Measurements from ENCODE around the gene FA2H. TPM values are rescaled to one million over a fixed set of nuclear protein-coding genes. Genes with fewer than 3 reads are reported as not detected.
"Not testable (repeated sequence)": the region's sequence is repeated elsewhere in the genome, so short reads cannot be mapped to it uniquely, and the experiment has no call there.

Gene FA2H
- total RNA-seq, 1 donor from 2014 or later = not detected

DNA sequence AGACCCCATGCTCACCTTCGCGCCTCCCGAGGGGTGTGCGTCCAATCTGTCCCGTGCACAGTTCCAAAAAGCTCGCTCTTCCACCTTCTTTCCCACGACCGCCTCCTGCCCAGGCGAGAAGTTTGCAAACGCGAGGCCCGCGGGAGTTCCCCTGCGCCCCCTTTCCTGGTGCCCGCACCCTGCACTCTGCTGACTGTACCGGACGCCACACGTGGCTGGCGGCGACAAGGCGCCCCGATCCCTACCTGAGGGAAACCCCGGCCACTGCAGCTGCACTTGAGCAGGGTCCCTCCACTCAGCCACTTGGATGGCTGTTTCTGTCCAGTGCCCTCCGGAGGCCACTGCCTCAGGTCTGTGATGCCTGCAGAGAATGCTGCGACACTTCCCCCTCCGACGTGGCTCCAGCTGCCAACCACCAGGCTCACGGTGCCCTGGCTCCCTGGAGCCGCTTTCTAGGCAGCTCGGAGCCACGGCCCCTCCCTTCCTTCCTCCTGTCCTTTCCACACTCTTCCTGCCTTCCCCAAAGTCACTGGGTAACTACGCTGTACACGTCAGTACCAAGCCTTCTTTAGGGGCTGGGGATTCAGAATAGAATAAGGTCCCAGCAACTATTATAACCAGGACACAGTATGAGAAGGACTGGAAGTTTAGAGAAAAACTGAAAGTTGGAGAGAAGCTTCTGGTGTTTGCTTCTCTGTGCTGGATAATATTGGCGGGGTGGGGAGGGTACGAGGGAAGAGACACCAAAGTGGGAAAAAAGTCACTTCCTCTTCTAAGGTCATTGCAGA is 74.0 kb downstream of the FA2H start, which contains the start of gene MLKL:
TSS of gene MLKL (minus strand) at position 425 of the 788 bp plus-strand sequence. CDS start 5,105 bp downstream, outside the sequence.
- H3K27me3 Mint-ChIP-seq (ENCODE audit: insufficient read depth) = no peaks in the 10 kb centered on the region
- peak within 1 kb of the TSS; percentile 100 for H3K4me3 Mint-ChIP-seq
- H3K36me3 Mint-ChIP-seq (ENCODE audit: low read depth) = peaks cover 19% of the 10 kb centered on the region
- no peaks in the 10 kb centered on the region for H3K9me3 Mint-ChIP-seq
- peaks cover 60% of the 10 kb centered on the region for H3K4me1 Mint-ChIP-seq (ENCODE audit: low read depth)
- H3K27ac Mint-ChIP-seq = peak within 1 kb of the TSS; percentile 99
- peak; percentile 52 for DNase-seq (ENCODE audit: low spot score)
- intact Hi-C loops (cut with micrococcal nuclease) = loop anchor here (1.0 to 10.0 kb wide), 9 partner anchors 9 to 946 kb away; partner anchors contain the start of genes GLG1, KARS1, PSMD7 and RFWD3

DNA sequence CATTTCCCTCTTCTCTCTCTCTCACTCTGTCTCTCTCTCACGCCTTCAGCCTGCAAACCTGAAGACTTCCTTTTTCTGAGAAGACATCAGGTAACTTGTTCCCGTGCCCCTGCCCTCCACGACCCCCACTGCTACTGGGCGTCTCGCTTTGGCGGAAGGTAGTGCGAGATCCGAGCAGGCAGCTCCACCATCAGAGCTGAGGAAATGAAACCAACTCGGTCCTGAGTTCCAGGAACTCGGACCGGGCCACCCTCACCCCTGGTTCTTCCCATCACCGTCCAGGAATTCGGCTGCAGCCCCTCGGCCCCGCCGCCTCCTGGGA is 74.5 kb downstream of the FA2H start:
- H3K27ac Mint-ChIP-seq = peak overlapping the region; percentile 99
- intact Hi-C loops (cut with micrococcal nuclease) = loop anchor here (1.0 to 10.0 kb wide), 9 partner anchors 9 to 947 kb away; partner anchors contain the start of genes GLG1, KARS1, PSMD7 and RFWD3
- H3K36me3 Mint-ChIP-seq (ENCODE audit: low read depth) = peaks cover 24% of the 10 kb centered on the region
- no peaks in the 10 kb centered on the region for H3K9me3 Mint-ChIP-seq
- DNase-seq (ENCODE audit: low spot score) = peak; percentile 10
- H3K4me1 Mint-ChIP-seq (ENCODE audit: low read depth) = peaks cover 65% of the 10 kb centered on the region
- no peaks in the 10 kb centered on the region for H3K27me3 Mint-ChIP-seq (ENCODE audit: insufficient read depth)
- peak overlapping the region; percentile 100 for H3K4me3 Mint-ChIP-seq

DNA sequence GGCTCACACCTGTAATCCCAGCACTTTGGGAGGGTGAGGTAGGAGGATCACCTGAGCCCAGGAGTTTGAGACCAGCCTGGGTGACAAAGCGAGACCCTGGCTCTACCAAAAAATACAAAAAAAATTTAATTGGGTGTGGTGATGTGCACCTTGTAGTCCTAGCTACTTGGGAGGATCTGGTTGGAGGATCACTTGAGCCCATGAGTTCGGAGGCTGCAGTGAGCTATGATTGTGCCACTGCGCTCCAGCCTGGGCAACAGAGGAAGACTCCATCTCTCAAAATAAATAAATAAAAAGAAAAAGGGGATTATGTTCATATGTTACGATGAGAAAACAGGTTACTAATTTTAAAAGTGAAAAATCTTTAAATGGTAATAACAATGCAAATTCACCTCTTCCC is 75.0 kb downstream of the FA2H start:
- Mint-ChIP-seq H3K9me3 (no peaks in the 10 kb centered on the region), H3K36me3 (ENCODE audit: low read depth) (peaks cover 25% of the 10 kb centered on the region), H3K27ac (no peak overlapping the region), H3K27me3 (ENCODE audit: insufficient read depth) (no peaks in the 10 kb centered on the region), H3K4me1 (ENCODE audit: low read depth) (peaks cover 65% of the 10 kb centered on the region), H3K4me3 (peak overlapping the region; percentile 100)
- DNase-seq (ENCODE audit: low spot score) = no peak
- intact Hi-C loops (cut with micrococcal nuclease) = loop anchor here (1.0 to 10.0 kb wide), 10 partner anchors 10 to 947 kb away; partner anchors contain the start of genes GLG1, KARS1, PSMD7 and RFWD3

DNA sequence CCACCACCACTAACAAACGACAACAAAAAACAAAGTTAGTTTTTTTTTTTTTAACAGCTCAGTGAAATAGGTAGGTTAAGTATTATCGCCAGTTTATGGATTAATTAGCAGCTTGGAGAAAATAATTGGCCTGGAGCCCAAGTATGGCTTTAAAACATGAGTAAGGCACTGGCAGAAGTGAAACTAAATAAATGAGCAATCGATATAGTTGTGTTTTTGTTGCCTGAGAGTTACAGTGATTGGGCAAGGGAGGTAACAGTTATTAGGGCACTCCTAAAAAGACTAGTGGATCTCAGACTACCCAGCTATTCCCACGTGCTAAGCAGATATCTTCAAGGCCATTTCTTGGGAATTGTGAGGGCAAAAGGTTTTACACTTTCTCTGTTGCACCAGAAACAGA is 76.4 kb downstream of the FA2H start:
- intact Hi-C loops (cut with micrococcal nuclease) = loop anchor here (5.0 kb wide), 1 partner anchor 331 kb away; no protein-coding TSS in a partner anchor
- H3K9me3 Mint-ChIP-seq = no peaks in the 10 kb centered on the region
- peak overlapping the region; percentile 100 for H3K4me3 Mint-ChIP-seq
- H3K36me3 Mint-ChIP-seq (ENCODE audit: low read depth) = peaks cover 34% of the 10 kb centered on the region
- H3K27me3 Mint-ChIP-seq (ENCODE audit: insufficient read depth) = no peaks in the 10 kb centered on the region
- DNase-seq (ENCODE audit: low spot score) = no peak
- peak overlapping the region; percentile 65 for H3K27ac Mint-ChIP-seq
- peaks cover 65% of the 10 kb centered on the region for H3K4me1 Mint-ChIP-seq (ENCODE audit: low read depth)

DNA sequence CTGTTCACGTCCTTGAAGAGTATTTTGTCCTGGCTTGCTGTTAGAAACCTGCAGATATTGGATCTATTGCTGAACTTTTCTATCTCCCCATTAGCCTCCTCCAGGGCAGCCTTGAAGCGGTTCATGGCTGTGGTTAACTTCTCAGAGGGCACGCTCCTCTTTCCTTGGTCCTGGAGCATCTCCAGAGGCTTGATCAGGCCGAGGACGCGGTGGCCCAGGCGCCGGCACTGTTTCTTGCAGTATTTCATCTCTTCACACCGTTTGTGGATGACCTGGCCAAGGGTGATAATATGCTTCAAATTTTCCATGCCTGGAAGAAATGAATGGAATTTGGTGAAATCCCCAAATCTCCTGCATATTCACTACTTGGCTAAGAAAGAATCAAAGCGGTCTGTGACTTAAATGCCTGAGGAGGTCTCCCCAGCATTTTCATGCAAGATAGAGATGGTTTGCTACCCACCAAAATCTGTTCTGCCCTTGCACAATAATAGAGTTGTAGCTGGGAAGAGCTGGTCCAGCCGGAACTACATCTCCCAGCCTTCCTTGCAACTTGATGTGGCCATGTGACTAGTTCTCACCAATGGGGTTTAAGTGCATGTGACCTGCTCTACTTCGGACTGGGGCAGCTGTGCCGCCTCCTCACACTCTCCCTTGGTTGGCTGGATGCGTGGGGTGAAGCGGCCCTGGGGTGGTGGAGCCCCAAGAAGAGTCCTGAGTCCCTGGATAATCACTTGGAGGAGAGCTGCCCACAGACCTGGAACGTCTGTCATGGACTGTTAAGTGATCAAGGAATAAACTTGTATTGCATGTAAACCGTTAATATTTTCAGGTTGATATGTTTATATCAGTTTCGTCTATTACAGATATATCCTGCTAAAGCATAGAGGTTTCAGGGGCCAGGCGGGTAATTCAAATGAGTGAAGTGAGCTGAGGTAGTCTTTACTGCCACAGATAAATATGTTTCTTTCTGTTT is 78.9 kb downstream of the FA2H start:
- Mint-ChIP-seq H3K4me1 (ENCODE audit: low read depth) (peaks cover 50% of the 10 kb centered on the region), H3K36me3 (ENCODE audit: low read depth) (peaks cover 53% of the 10 kb centered on the region), H3K27ac (peak overlapping the region; percentile 70), H3K27me3 (ENCODE audit: insufficient read depth) (no peaks in the 10 kb centered on the region), H3K4me3 (peak overlapping the region; percentile 84), H3K9me3 (no peaks in the 10 kb centered on the region)
- intact Hi-C loops (cut with micrococcal nuclease) = loop anchor here (1.0 to 5.0 kb wide), 2 partner anchors 28 to 328 kb away; no protein-coding TSS in a partner anchor
- peak; percentile 66 for DNase-seq (ENCODE audit: low spot score)

DNA sequence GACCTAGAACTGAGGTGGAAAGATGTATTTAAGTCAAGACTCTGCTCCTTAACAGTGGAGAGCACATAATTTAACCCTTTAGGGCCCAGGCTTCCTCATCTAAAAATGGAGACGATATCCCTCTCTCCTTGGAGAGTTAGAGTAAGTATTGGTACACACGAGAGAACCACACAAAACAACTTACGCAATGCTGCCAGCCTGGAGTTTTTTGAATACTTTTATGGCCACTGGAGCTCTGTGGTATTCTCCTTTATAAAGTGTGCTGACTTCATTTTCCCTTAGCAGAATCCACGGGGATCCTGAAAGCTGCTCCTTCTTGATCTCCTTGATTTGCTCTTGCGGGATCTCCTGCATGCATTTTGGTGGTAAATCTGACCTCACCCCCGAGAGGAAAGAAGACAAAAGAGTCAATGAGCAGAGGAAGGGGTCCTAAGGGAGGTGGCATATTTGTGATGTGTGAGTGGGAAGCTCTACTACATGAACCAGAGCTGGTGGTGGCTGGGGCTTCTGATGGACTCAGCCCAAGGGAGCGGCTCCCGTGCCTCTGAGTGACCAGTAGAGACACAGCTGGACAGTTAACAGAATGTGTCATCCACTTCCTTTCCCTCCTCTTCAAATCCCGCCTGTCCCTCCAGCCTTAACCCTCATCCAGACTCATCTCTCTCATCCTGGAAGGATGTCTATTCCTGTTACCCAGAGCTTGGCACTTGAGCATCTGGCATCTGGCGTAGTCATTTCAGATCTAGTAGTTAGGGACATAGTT is 83.3 kb downstream of the FA2H start:
- Mint-ChIP-seq H3K9me3 (no peaks in the 10 kb centered on the region), H3K27ac (no peak overlapping the region), H3K27me3 (ENCODE audit: insufficient read depth) (no peaks in the 10 kb centered on the region), H3K4me1 (ENCODE audit: low read depth) (peaks cover 11% of the 10 kb centered on the region), H3K4me3 (no peak overlapping the region), H3K36me3 (ENCODE audit: low read depth) (peaks cover 62% of the 10 kb centered on the region)
- no peak for DNase-seq (ENCODE audit: low spot score)
- intact Hi-C loops (cut with micrococcal nuclease) = no loop called here

DNA sequence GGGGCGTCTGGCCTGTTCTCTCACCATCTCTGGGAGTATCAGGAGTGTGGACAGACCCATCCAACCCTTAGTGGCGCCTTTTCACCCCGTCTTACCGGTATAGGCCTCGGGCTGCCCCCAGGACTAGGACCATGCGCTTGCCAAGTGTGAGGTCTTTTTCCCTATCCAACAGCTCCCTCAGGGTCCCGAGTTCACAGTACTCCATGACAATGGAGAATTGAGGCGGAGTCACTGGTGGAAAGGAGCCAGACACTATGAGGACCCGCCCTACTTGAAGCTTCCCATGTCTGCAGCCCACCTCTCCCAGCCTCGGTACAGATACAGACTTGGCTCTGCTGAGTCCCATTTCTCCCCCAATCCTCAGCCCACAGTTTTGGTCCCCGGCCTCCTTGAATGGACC is 92.1 kb downstream of the FA2H start:
- H3K9me3 Mint-ChIP-seq = no peaks in the 10 kb centered on the region

DNA sequence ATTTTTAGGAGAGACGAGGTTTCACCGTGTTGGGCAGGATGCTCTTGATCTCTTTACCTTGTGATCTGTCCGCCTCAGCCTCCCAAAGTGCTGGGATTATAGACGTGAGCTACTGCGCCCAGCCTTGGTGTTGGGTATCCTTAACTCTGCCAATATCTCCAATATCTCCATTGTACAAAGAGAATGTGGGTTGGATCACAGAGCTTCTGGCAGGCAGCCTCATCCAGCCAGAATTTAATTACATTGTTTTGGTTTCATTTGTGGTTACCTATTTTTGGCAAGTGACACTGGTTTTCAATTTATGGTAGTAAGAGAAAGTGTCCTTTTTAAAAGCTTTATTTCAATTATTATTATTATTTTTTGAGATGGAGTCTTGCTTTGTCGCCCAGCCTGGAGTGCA is 93.9 kb downstream of the FA2H start:
- Mint-ChIP-seq H3K36me3 (ENCODE audit: low read depth) (peaks cover 26% of the 10 kb centered on the region), H3K4me1 (ENCODE audit: low read depth) (no peaks in the 10 kb centered on the region), H3K27me3 (ENCODE audit: insufficient read depth) (no peaks in the 10 kb centered on the region), H3K4me3 (no peak overlapping the region), H3K9me3 (no peaks in the 10 kb centered on the region), H3K27ac (no peak overlapping the region)
- intact Hi-C loops (cut with micrococcal nuclease) = no loop called here
- DNase-seq (ENCODE audit: low spot score) = no peak

More for the DNA sequence above, 92.1 kb downstream of the FA2H start:
- H3K4me1 Mint-ChIP-seq (ENCODE audit: low read depth) = no peaks in the 10 kb centered on the region
- DNase-seq (ENCODE audit: low spot score) = no peak
- H3K4me3 Mint-ChIP-seq = no peak overlapping the region
- no peak overlapping the region for H3K27ac Mint-ChIP-seq
- H3K27me3 Mint-ChIP-seq (ENCODE audit: insufficient read depth) = no peaks in the 10 kb centered on the region
- H3K36me3 Mint-ChIP-seq (ENCODE audit: low read depth) = peaks cover 24% of the 10 kb centered on the region
- intact Hi-C loops (cut with micrococcal nuclease) = no loop called here

DNA sequence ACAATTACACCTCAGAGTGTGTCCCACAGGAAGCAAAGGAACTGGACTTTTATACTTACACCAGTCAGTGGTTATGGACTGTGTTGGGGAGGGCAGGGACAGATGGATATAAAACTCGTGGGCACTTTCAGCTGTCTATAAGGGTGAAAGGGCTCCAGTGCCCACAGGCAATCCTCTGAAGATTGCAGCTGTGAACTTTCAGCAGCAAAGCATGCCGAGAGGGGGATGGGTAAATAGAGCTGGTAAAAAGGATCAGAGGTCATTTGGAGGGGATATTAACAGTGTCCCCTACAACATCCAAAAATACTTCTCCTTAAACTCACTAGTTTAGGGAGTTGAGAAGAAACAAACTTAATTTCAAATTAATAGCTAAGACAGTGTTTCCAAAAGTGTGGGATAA is 94.6 kb downstream of the FA2H start:
- Mint-ChIP-seq H3K4me1 (ENCODE audit: low read depth) (no peaks in the 10 kb centered on the region), H3K27me3 (ENCODE audit: insufficient read depth) (no peaks in the 10 kb centered on the region), H3K9me3 (no peaks in the 10 kb centered on the region), H3K4me3 (no peak overlapping the region), H3K27ac (no peak overlapping the region), H3K36me3 (ENCODE audit: low read depth) (peaks cover 28% of the 10 kb centered on the region)
- intact Hi-C loops (cut with micrococcal nuclease) = no loop called here
- no peak for DNase-seq (ENCODE audit: low spot score)

DNA sequence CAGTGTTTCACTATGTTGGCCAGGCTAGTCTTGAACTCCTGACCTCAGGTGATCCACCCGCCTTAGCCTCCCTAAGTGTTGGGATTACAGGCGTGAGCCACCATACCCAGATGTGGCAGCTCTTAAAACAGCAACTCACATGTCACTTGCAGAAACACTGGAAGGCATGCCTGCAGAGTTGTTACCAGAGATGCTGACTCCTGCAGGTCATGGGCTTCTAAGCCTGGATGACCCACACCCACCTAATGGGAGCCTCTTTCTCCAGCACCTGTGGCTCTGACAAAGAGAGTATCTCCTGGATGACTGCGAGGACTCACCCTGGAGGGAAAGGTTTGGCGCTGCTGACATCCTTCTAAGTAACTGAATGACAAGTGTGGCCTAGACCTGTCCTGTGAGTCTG is 96.8 kb downstream of the FA2H start:
- no peak for DNase-seq (ENCODE audit: low spot score)
- intact Hi-C loops (cut with micrococcal nuclease) = no loop called here
- H3K9me3 Mint-ChIP-seq = no peaks in the 10 kb centered on the region
- H3K27ac Mint-ChIP-seq = no peak overlapping the region
- no peaks in the 10 kb centered on the region for H3K4me1 Mint-ChIP-seq (ENCODE audit: low read depth)
- H3K27me3 Mint-ChIP-seq (ENCODE audit: insufficient read depth) = no peaks in the 10 kb centered on the region
- peaks cover 31% of the 10 kb centered on the region for H3K36me3 Mint-ChIP-seq (ENCODE audit: low read depth)
- no peak overlapping the region for H3K4me3 Mint-ChIP-seq

DNA sequence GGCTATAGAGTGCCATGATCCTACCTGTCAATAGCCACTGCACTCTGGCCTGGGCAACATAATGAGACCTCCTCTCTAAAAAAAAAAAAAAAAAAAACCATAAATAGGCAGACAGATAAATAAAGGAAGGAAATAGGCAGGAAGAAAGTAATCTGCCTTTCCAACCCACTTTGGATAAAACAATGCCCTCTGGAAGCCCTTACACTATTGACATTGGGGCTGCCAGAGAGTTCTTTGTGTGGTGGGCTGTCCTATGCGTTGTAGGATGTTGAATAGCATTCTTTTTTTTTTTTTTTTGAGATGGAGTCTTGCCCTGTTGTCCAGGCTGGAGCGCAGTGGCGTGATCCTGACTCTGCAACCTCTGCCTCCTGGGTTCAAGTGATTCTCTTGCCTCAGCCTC is 100.7 kb downstream of the FA2H start:
- no peak overlapping the region for H3K27ac Mint-ChIP-seq
- H3K4me1 Mint-ChIP-seq (ENCODE audit: low read depth) = no peaks in the 10 kb centered on the region
- no peak for DNase-seq (ENCODE audit: low spot score)
- peaks cover 36% of the 10 kb centered on the region for H3K36me3 Mint-ChIP-seq (ENCODE audit: low read depth)
- H3K9me3 Mint-ChIP-seq = no peaks in the 10 kb centered on the region
- no peak overlapping the region for H3K4me3 Mint-ChIP-seq
- intact Hi-C loops (cut with micrococcal nuclease) = no loop called here
- H3K27me3 Mint-ChIP-seq (ENCODE audit: insufficient read depth) = no peaks in the 10 kb centered on the region

DNA sequence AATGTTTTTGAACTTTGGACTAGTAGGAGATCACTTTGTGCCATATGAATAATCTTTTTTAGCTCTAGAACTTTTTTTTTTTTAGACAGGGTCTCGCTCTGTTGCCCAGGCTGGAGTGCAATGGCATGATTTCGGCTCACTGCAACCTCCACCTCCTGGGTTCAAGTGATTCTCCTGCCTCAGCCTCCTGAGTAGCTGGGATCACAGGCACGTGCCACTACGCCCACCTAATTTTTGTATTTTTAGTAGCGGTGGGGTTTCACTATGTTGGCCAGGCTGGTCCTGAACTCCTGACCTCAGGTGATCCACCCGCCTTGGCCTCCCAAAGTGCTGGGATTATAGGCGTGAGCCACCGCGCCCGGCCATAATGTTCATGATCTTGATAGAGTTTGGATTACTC is 105.7 kb downstream of the FA2H start:
- intact Hi-C loops (cut with micrococcal nuclease) = loop anchor here (5.0 to 10.0 kb wide), 2 partner anchors 766 to 793 kb away; partner anchors contain the start of genes CFDP1 and TMEM170A
- DNase-seq (ENCODE audit: low spot score); H3K4me3 Mint-ChIP-seq; H3K9me3 Mint-ChIP-seq; H3K27me3 Mint-ChIP-seq (ENCODE audit: insufficient read depth); H3K27ac Mint-ChIP-seq: not testable (repeated sequence)
- Mint-ChIP-seq H3K4me1 (ENCODE audit: low read depth) (peaks cover 21% of the 10 kb centered on the region), H3K36me3 (ENCODE audit: low read depth) (peaks cover 25% of the 10 kb centered on the region)

All from activated T-helper 1 cell treated with anti-CD3 and anti-CD28 coated beads, Interleukin-12 subunit alpha, Interleukin-12 subunit beta, Interleukin-2, Interleukin-4 antibody, amounts not matched to agents 30 ng/mL and 10 ng/mL and 1 ng/mL, durations not matched to agents 14 hours and 24 hours and 36 hours (primary cell).